IMR-90 (cell line): ENCODE results near the gene RPS27L. TPM values are rescaled to one million over a fixed set of nuclear protein-coding genes. Genes with fewer than 3 reads are reported as not detected.

Source experiments
- ATAC-seq: fragments of 200-7000 bp; cut with Tn5 transposase; 2 replicates; pipeline ENCODE4 v1.9.1; 2020; ENCODE audit warnings: low read depth, mild to moderate bottlenecking, moderate library complexity
- BruUV-seq: library from RNA; stranded (reverse); fragments of 400-500 nt; replicated peaks from 2 replicates; lab custom pipeline; 2021; lab: Mats Ljungman, UMichigan
- CTCF ChIA-PET: fragments of 300-600 bp; formaldehyde crosslinking; extraction: SDS; loops from one replicate; lab custom pipeline; 2021; ENCODE audit warnings: antibody characterized with exemption; lab: Yijun Ruan, JAX
- POLR2A ChIA-PET: fragments of 300-600 bp; sonication (Branson Sonifier 250); formaldehyde crosslinking; loops from one replicate; lab custom pipeline; 2022; ENCODE audit warnings: antibody characterized with exemption; ENCODE audit not compliant: unreplicated experiment; lab: Charles Lee
- DNase-seq: peaks from one replicate; pipeline ENCODE4 v3.0.0; 2013
- H2AFZ ChIP-seq: replicated peaks from 2 replicates; pipeline ENCODE3; 2013; ENCODE audit warnings: low read length, mild to moderate bottlenecking; ENCODE audit not compliant: poor library complexity
- H2AK5ac ChIP-seq: 2 replicates; pipeline ENCODE4 v1.6.1; 2013; ENCODE audit warnings: low read depth, low read length, inconsistent platforms
- H2AK9ac ChIP-seq: replicated peaks from 2 replicates; pipeline ENCODE3; 2013; ENCODE audit warnings: mild to moderate bottlenecking, low read depth, low read length, moderate library complexity; ENCODE audit not compliant: poor library complexity
- H2BK120ac ChIP-seq: 2 replicates; pipeline ENCODE4 v1.6.1; 2013; ENCODE audit warnings: low read depth, low read length, inconsistent platforms
- H2BK15ac ChIP-seq: 3 replicates; pipeline ENCODE4 v1.6.1; 2013; ENCODE audit warnings: low read depth, low read length, inconsistent platforms
- H2BK20ac ChIP-seq: 2 replicates; pipeline ENCODE4 v1.6.1; 2013; ENCODE audit warnings: low read depth, mild to moderate bottlenecking, inconsistent platforms, low read length, moderate library complexity
- H2BK5ac ChIP-seq: 2 replicates; pipeline ENCODE4 v1.6.1; 2013; ENCODE audit warnings: mild to moderate bottlenecking, low read depth, low read length, inconsistent platforms; ENCODE audit not compliant: poor library complexity, severe bottlenecking
- H3K14ac ChIP-seq: replicated peaks from 2 replicates; pipeline ENCODE4 v1.6.1; 2013; ENCODE audit warnings: low read depth, low read length, inconsistent platforms
- H3K18ac ChIP-seq: 2 replicates; pipeline ENCODE4 v1.6.1; 2013; ENCODE audit warnings: low read depth, low read length, control low read depth
- H3K23ac ChIP-seq: 2 replicates; pipeline ENCODE4 v1.6.1; 2013; ENCODE audit warnings: low read depth, low read length, inconsistent platforms
- H3K27ac ChIP-seq: 2 replicates; pipeline ENCODE4 v1.5.1; 2013; ENCODE audit warnings: mild to moderate bottlenecking, control low read depth, low read length; ENCODE audit not compliant: insufficient read depth
- H3K27me3 ChIP-seq: 2 replicates; pipeline ENCODE4 v1.6.1; 2013; ENCODE audit warnings: low read length; ENCODE audit not compliant: control insufficient read depth, insufficient read depth
- H3K36me3 ChIP-seq: 2 replicates; pipeline ENCODE4 v1.6.1; 2013; ENCODE audit warnings: low read length, mixed read lengths; ENCODE audit not compliant: control insufficient read depth, insufficient read depth
- H3K4ac ChIP-seq: 2 replicates; pipeline ENCODE4 v1.6.1; 2013; ENCODE audit warnings: low read depth, low read length, inconsistent platforms
- H3K4me1 ChIP-seq: 2 replicates; pipeline ENCODE4 v1.6.1; 2013; ENCODE audit warnings: low read length, mixed read lengths; ENCODE audit not compliant: control insufficient read depth, insufficient read depth
- H3K4me2 ChIP-seq: 2 replicates; pipeline ENCODE4 v1.6.1; 2013; ENCODE audit warnings: low read depth, mild to moderate bottlenecking, control low read depth, low read length, moderate library complexity
- H3K4me3 ChIP-seq: 2 replicates; pipeline ENCODE4 v1.5.1; 2013; ENCODE audit warnings: low read depth, mild to moderate bottlenecking, control low read depth, low read length, moderate library complexity; ENCODE audit not compliant: insufficient read depth
- H3K56ac ChIP-seq: 2 replicates; pipeline ENCODE4 v1.6.1; 2013; ENCODE audit warnings: low read length, inconsistent platforms; ENCODE audit not compliant: insufficient read depth; ENCODE audit errors: extremely low read depth
- H3K79me1 ChIP-seq, 2 experiments: 2 replicates each; pipeline ENCODE4 v1.6.1; 2013; ENCODE audit warnings: low read length in 2 of 2, inconsistent platforms in 1 of 2, low read depth in 1 of 2
- H3K9ac ChIP-seq: 2 replicates; pipeline ENCODE4 v1.6.1; 2013; ENCODE audit warnings: low read depth, low read length, control low read depth
- H3K9me1 ChIP-seq: 2 replicates; pipeline ENCODE4 v1.6.1; 2013; ENCODE audit warnings: low read length, inconsistent platforms; ENCODE audit not compliant: insufficient read depth
- H3K9me3 ChIP-seq: 2 replicates; pipeline ENCODE4 v1.6.1; 2013; ENCODE audit warnings: low read length; ENCODE audit not compliant: control insufficient read depth, insufficient read depth
- H4K20me1 ChIP-seq: 2 replicates; pipeline ENCODE4 v1.6.1; 2013; ENCODE audit warnings: low read length, inconsistent platforms; ENCODE audit not compliant: insufficient read depth
- H4K5ac ChIP-seq: 2 replicates; pipeline ENCODE4 v1.6.1; 2013; ENCODE audit warnings: mild to moderate bottlenecking, low read depth, low read length, control low read depth
- H4K8ac ChIP-seq, 2 experiments: 2 replicates each; pipeline ENCODE4 v1.6.1; 2013; ENCODE audit warnings: low read depth in 2 of 2, low read length in 2 of 2, control low read depth in 1 of 2, inconsistent platforms in 1 of 2
- H4K91ac ChIP-seq: 2 replicates; pipeline ENCODE4 v1.6.1; 2013; ENCODE audit warnings: low read depth, low read length, inconsistent platforms; ENCODE audit not compliant: insufficient read depth
- CEBPB ChIP-seq: IDR thresholded peaks from 2 replicates; pipeline ENCODE4 v1.6.1; 2012; ENCODE audit warnings: low read depth, low read length, improper control_type of control experiment
- CHD1 ChIP-seq: IDR thresholded peaks from 2 replicates; pipeline ENCODE4 v1.6.1; 2012; ENCODE audit warnings: low read depth, low read length, improper control_type of control experiment
- ELK1 ChIP-seq: fragments of 150-350 bp; IDR thresholded peaks from 2 replicates; pipeline ENCODE4 v1.6.1; 2016; ENCODE audit warnings: low read depth, mild to moderate bottlenecking, low read length, moderate library complexity, borderline replicate concordance
- FOS ChIP-seq: fragments of 150-350 bp; IDR thresholded peaks from 2 replicates; pipeline ENCODE4 v1.6.1; 2016; ENCODE audit warnings: low read depth, low read length
- MXI1 ChIP-seq: IDR thresholded peaks from 2 replicates; pipeline ENCODE4 v1.6.1; 2012; ENCODE audit warnings: low read depth, mild to moderate bottlenecking, low read length, moderate library complexity, borderline replicate concordance
- RAD21 ChIP-seq: IDR thresholded peaks from 2 replicates; pipeline ENCODE4 v1.6.1; 2012; ENCODE audit warnings: low read length, improper control_type of control experiment
- RCOR1 ChIP-seq: IDR thresholded peaks from 2 replicates; pipeline ENCODE4 v1.6.1; 2012; ENCODE audit warnings: mild to moderate bottlenecking, low read length, improper control_type of control experiment; ENCODE audit not compliant: insufficient replicate concordance
- RFX5 ChIP-seq: IDR thresholded peaks from 2 replicates; pipeline ENCODE4 v1.8.0; 2012; ENCODE audit warnings: low read depth, mild to moderate bottlenecking, low read length, moderate library complexity
- SMC3 ChIP-seq: fragments of 150-350 bp; IDR thresholded peaks from 2 replicates; pipeline ENCODE4 v1.6.1; 2016; ENCODE audit warnings: low read depth, mild to moderate bottlenecking, antibody characterized with exemption, low read length, moderate library complexity
- WGBS, 2 experiments: methylation state at CpG; one replicate each; pipeline versions ENCODE4 v1.1.5 to v1.1.7; 2013; ENCODE audit warnings: missing lambda C conversion rate in 2 of 2; ENCODE audit not compliant: insufficient read length in 1 of 2; ENCODE audit errors: extremely low coverage in 2 of 2; 5-methylcytosine and 5-hydroxymethylcytosine counted together
- dilution Hi-C: fragments of 300-500 bp; cut with HindIII; formaldehyde crosslinking; loops from one replicate; pipeline ENCODE4 v1.14.3; 2018; ENCODE audit warnings: low sequenced_read_pairs; ENCODE audit not compliant: unreplicated experiment
- in situ Hi-C: fragments of 300-500 bp; cut with MboI; formaldehyde crosslinking; loops from 3 replicates; pipeline ENCODE4 v1.14.3; 2019; ENCODE audit warnings: low sequenced_read_pairs, inconsistent platforms, mixed read lengths
- intact Hi-C: fragments of 100-400 bp; cut with micrococcal nuclease; formaldehyde crosslinking; loops from 2 replicates; pipeline ENCODE4 v1.10.0; 2022
- polyA plus RNA-seq, 3 experiments: library from polyadenylated mRNA; depleted of rRNA; stranded (reverse); fragments of >200 nt; gene quantifications; 2 replicates each; pipeline ENCODE4 v1.2.3, GENCODE V29; 2012; ENCODE audit warnings: low replicate concordance in 1 of 3
- total RNA-seq: library from RNA; depleted of rRNA; stranded (reverse); fragments of >200 nt; gene quantifications from 2 replicates; pipeline ENCODE4 v1.2.3, GENCODE V29; 2012

Gene RPS27L
- total and polyA plus RNA-seq, 2 of the 4 experiments (the other 2 are of a cell fraction): 53.1 to 302 TPM

- H3K4me2 ChIP-seq: peak overlapping the region; percentile 42
- no peak overlapping the region for H4K5ac ChIP-seq
- ChIA-PET POLR2A (interaction anchor here (0.6 to 0.7 kb wide), 2 partner anchors 31 to 42 kb away, joined by 3 to 4 read pairs; no protein-coding TSS in a partner anchor), CTCF (no interaction called here)
- H4K91ac ChIP-seq: no peak overlapping the region
- H3K56ac ChIP-seq: no peak overlapping the region
- H3K4me3 ChIP-seq: no peak overlapping the region
- H2BK20ac ChIP-seq: no peak overlapping the region
- H2AK9ac ChIP-seq: no peak overlapping the region
- H3K18ac ChIP-seq: no peak overlapping the region
- no peak for ATAC-seq
- H2BK5ac ChIP-seq: no peak overlapping the region
- no peak overlapping the region for H2BK120ac ChIP-seq
- H3K23ac ChIP-seq: peak overlapping the region; percentile 46; the same call in 1 of the 2 replicates
- dilution Hi-C loops (no loop called here), intact Hi-C loops (loop anchor here (5.0 kb wide), 1 partner anchor 35 kb away; the partner anchor contains the start of gene RPS27L), in situ Hi-C loops (no loop called here)
- peaks cover 6% of the 10 kb centered on the region for H3K9me1 ChIP-seq
- no peak overlapping the region for H4K8ac ChIP-seq
- TF ChIP-seq FOS: no peak
- no peak for TF ChIP-seq ELK1
- no peak for TF ChIP-seq CEBPB
- no peak for TF ChIP-seq CHD1
- no peak for TF ChIP-seq MXI1
- no peak for TF ChIP-seq RCOR1
- no peak for TF ChIP-seq RFX5
- TF ChIP-seq RAD21: no peak
- no peak for TF ChIP-seq SMC3
- H2AK5ac ChIP-seq: 0 out of 2 replicates have a peak overlapping the region, but pooled peaks have one; percentile 25
- no peak overlapping the region for H3K14ac ChIP-seq
- H3K4me1 ChIP-seq: peaks cover 15% of the 10 kb centered on the region
- no CpG with 5 or more reads among the region's 3 CpGs for WGBS, 2 experiments
- no peak overlapping the region for H3K4ac ChIP-seq
- H2AFZ ChIP-seq: no peak overlapping the region
- H3K27me3 ChIP-seq: no peaks in the 10 kb centered on the region
- no peak overlapping the region for H3K9ac ChIP-seq
- no TSS peak for BruUV-seq
- peaks cover 12% of the 10 kb centered on the region; the same call in 1 of the 2 replicates for H4K20me1 ChIP-seq
- H3K79me1 ChIP-seq: peaks cover 27 to 68% of the 10 kb centered on the region in 2 experiments
- H3K9me3 ChIP-seq: no peaks in the 10 kb centered on the region
- no peak for DNase-seq
- no peaks in the 10 kb centered on the region for H3K36me3 ChIP-seq
- H2BK15ac ChIP-seq: no peak overlapping the region
- H3K27ac ChIP-seq: no peak overlapping the region
These were observed 34.8 kb upstream of the RPS27L start for GRCh38 chr15:63191895-63192618.
